IPS-18c (cell line): ENCODE results near the gene E4F1.

Experiments
- H3K4me3 ChIP-seq: 2 replicates; pipeline ENCODE4 v1.7.0; 2013; ENCODE audit warnings: low read depth, mild to moderate bottlenecking, low read length, moderate library complexity; ENCODE audit not compliant: insufficient read depth
- H3K9me3 ChIP-seq: one replicate; pipeline ENCODE4 v1.6.1; 2013; ENCODE audit warnings: mild to moderate bottlenecking, low read length, moderate library complexity; ENCODE audit not compliant: control insufficient read depth, insufficient read depth

Gene E4F1, protein sequence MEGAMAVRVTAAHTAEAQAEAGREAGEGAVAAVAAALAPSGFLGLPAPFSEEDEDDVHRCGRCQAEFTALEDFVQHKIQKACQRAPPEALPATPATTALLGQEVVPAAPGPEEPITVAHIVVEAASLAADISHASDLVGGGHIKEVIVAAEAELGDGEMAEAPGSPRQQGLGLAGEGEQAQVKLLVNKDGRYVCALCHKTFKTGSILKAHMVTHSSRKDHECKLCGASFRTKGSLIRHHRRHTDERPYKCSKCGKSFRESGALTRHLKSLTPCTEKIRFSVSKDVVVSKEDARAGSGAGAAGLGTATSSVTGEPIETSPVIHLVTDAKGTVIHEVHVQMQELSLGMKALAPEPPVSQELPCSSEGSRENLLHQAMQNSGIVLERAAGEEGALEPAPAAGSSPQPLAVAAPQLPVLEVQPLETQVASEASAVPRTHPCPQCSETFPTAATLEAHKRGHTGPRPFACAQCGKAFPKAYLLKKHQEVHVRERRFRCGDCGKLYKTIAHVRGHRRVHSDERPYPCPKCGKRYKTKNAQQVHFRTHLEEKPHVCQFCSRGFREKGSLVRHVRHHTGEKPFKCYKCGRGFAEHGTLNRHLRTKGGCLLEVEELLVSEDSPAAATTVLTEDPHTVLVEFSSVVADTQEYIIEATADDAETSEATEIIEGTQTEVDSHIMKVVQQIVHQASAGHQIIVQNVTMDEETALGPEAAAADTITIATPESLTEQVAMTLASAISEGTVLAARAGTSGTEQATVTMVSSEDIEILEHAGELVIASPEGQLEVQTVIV

DNA sequence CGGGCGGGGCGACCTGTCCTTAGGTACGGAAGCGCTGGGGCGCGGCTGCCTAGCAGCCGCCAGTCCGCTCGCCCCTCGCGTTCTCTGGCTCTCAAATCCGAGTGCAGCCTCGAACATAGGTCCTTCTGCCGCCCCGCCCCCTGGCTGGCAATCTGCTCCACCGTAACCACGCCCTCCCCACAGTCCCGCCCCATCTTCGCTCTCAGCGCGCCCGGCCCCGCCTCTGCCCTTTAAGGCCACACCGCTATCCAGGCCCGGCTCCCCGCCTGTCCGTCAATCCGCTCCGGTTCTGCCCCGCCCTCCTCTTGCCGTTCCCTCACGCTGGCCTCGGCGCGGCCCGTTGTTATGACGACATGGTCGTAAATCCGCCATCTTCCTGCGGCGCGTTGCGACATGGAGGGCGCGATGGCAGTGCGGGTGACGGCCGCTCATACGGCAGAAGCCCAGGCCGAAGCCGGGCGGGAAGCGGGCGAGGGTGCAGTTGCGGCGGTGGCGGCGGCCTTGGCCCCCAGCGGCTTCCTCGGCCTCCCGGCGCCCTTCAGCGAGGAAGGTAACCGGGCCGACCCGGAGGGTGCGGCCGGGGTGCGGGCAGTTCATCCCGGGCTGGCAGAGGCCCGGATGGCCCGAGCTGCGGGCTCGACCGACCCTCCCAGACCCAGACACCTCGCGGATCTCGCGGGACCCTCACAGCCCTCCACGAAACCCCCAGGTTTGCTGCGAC is at the start of gene E4F1:
Gene E4F1, plus strand, starts transcription at position 371 of the 721 bp plus-strand sequence. Its CDS starts 23 bp downstream, at position 394.
- Histone ChIP-seq H3K4me3 (peak within 1 kb of the TSS; percentile 87), H3K9me3 (no peaks in the 10 kb centered on the region)

DNA sequence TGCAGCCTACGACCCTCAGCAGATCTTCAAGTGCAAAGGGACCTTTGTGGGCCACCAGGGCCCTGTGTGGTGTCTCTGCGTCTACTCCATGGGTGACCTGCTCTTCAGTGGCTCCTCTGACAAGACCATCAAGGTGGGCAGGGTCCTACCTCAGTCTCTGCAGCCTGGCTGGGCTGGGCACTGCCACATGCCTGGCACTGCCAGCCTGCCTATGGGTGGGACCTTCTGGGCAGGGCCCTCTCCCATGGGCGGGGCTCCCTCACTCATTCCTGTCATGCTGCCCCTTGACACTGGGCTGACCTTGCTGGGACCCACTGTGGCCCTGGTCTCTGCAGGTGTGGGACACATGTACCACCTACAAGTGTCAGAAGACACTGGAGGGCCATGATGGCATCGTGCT is 49.5 kb upstream of the E4F1 start:
- Histone ChIP-seq H3K4me3 (no peak overlapping the region), H3K9me3 (no peaks in the 10 kb centered on the region)

DNA sequence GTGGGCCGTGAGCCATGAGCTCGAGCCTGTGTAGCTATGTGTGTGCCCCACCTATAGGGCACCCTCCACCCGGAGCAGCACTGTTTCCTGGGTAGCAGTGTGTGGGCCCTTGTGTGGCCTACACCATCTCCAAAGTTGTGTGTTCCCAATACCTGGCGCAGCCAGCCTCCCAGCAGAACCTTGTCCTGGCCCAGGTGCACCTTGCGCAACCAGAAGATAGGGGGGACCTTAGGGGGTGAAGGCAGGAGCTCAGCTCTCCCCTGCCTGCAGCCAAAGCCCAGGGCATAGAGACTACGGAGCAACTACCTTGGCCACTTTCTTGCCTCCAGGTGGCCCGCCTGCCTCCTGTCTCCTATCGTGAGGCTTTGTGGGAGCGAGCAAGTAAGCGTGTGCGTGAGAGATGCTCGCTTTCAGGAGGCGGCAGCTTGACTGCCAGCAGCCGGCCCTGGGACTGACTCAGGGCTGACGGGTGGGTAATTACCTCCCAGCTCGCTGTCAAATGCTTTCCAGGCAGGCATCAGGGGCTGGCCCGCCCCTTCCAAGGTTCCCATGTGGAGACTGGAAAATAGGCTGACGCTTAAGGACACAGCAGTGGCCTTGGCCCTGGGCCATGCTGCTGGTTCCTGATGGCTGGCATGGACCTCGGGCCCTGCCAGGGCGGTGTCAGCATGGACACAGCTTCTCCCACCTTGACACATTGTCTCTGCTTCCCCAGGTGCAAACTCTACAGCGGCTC is 48.8 kb upstream of the E4F1 start:
- Histone ChIP-seq H3K4me3 (no peak overlapping the region), H3K9me3 (no peaks in the 10 kb centered on the region)

DNA sequence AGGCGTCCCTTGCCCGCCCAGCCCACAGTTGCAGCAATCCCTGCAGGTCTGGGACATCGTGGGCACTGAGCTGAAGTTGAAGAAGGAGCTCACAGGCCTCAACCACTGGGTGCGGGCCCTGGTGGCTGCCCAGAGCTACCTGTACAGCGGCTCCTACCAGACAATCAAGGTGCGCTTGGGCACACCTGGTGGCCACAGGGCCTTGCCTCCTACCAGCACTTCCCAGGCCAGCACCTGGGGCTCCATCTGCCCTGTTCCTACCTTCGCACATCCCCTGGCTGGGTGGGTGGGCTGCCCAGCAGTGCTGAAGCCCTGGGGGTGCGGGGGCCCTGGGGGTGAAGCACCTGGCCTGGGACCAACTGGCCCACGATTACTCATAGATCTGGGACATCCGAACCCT is 47.9 kb upstream of the E4F1 start:
- no peaks in the 10 kb centered on the region for H3K9me3 ChIP-seq
- no peak overlapping the region for H3K4me3 ChIP-seq

DNA sequence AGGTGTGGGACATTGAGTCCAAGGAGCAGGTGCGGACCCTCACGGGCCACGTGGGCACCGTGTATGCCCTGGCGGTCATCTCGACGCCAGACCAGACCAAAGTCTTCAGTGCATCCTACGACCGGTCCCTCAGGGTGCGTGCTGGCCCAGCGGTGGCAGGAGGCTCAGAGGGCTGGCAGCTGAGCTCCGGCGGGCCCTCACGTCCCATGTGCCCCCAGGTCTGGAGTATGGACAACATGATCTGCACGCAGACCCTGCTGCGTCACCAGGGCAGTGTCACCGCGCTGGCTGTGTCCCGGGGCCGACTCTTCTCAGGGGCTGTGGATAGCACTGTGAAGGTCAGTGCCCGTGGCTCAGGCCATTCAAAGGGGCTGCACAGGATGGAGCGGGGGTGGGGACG is 47.3 kb upstream of the E4F1 start:
- Histone ChIP-seq H3K4me3 (no peak overlapping the region), H3K9me3 (no peaks in the 10 kb centered on the region)

DNA sequence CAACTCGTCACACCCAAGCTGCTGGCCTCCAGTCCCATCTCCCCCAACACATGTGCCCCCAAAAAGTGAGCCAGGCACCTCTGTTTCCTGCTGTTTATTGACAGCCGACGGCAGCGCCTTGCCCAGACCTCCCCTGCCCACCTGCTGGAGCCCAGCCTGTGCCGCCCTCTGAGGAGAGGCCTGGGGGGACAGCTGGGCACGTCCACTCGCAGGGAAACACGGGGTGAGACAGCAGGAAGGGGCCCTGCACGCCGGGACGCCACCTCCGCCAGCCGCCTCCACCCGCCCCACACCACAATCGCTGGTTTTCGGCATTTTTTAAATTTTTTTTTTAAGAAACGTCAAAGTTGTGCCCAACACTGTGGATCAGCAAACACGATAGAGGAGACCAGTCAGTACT is 46.3 kb upstream of the E4F1 start:
- H3K9me3 ChIP-seq = no peaks in the 10 kb centered on the region
- H3K4me3 ChIP-seq = no peak overlapping the region

DNA sequence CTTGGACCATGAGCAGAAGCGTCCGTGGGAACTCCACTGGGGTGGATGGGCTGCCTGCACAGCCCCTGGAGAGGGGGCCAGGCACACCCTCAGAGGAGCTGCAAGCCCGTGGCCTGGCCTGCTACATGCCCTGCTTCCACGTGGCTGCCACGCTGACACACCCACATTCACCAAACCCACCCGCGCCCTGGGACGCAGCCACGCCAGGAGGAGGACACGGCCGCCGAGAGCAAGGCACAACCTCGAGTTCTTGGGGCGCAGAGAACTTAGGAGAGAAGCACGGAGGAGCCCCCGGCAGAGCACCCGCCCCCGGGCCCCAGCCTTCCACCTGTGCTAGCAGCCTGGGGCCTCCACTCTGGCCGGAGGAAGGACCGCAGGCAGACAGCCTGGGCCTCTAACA is 45.8 kb upstream of the E4F1 start:
- Histone ChIP-seq H3K4me3 (no peak overlapping the region), H3K9me3 (no peaks in the 10 kb centered on the region)

DNA sequence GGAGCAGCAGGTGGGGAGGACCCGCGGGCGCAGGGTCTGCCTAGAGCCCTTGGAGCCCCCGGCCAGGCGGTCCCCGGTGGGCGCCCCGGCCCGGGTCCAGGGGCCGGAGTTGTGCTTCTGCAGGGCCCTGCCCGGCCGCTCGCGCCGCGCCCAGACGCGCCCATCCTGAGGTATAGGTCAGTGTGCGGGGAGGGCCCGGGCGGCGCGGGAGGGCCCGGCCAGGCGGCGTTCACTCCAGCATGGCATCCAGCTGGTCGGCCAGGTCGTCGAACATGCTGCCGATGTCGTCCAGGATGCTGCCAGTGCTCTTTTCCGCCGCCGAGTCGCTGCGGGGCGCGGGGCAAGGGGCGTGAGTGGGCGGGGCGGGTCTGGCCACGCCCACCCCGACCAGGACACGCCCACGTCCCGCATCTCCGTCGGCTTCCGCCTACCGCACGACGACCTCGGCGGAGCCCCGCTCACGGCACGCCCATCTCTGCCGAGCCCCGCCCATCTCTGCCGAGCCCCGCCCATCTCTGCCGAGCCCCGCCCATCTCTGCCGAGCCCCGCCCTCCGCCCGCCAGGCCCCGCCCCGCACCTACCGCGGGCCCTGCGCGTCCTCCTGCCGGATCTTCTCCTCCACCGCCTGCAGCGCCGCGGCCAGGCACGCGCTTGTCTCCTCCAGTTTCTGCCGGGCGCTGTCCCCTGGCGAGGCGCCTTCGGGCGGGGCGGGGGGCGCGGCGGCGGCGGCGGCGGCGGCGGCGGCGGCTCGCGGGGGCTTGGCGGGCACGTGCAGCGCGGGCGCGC is 44.9 kb upstream of the E4F1 start:
- Histone ChIP-seq H3K9me3 (no peaks in the 10 kb centered on the region), H3K4me3 (no peak overlapping the region)

DNA sequence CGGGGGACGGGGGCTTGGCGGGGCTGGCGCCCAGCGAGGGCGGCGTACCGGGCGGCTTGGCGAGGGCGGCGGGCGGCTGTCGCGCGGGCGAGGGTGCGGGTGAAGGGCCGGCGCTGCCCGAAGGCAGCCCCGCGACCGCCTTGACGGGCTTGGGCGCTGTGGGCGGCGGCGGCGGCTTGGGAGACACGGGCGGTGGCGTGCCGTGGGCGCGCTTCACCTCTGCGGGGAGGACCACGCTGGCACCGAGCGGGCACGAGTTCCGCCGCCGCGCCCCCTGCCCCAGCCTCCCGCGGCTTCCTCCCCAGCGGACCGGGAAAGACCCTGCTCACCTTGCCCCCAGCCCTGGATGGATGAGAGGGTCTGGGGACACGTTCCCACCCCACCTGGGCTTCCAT is 44.3 kb upstream of the E4F1 start:
- H3K4me3 ChIP-seq = no peak overlapping the region; the same call in 1 of the 2 replicates
- H3K9me3 ChIP-seq = no peaks in the 10 kb centered on the region

DNA sequence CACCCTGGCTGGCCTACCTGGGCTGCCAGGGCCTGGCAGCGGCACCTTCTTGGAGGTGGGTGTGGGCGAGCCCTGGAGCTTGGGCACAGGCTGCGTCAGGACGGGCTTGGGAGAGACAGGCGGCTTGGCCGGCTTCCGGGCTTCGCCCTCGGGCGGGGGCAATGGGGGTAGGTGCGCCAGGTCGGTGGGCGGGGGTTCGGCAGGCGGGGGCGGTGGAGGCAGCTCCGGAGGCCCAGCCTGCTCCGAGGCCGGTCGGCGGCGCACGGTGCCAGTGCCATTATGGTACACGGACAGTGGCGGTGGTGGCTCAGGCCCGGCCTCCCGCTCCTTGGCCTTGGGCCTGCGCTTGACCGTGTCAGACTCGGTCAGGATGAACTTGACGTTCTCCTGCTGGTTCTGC is 43.8 kb upstream of the E4F1 start:
- H3K9me3 ChIP-seq = no peaks in the 10 kb centered on the region
- H3K4me3 ChIP-seq = no peak overlapping the region; the same call in 1 of the 2 replicates

DNA sequence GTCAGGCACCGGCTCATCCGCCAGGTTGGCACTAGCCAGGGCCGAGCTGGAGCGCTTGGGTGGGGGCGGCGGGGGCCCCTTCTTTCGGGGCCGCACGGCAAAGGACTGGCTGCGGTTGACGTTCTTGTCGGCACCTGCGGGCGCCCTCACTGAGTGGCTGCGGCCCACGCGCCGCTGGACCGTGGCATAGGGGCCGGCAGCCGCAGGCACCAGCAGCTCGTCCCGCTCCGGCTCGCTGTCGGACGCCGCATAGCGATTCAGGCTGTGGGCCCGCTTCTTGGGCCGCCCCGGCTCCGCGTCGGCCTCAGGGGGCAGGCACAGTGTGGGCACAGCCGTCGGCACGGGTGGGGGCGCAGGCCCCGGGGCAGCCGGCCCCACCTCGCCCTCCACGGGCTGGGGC is 42.9 kb upstream of the E4F1 start:
- Histone ChIP-seq H3K9me3 (no peaks in the 10 kb centered on the region), H3K4me3 (no peak overlapping the region)

DNA sequence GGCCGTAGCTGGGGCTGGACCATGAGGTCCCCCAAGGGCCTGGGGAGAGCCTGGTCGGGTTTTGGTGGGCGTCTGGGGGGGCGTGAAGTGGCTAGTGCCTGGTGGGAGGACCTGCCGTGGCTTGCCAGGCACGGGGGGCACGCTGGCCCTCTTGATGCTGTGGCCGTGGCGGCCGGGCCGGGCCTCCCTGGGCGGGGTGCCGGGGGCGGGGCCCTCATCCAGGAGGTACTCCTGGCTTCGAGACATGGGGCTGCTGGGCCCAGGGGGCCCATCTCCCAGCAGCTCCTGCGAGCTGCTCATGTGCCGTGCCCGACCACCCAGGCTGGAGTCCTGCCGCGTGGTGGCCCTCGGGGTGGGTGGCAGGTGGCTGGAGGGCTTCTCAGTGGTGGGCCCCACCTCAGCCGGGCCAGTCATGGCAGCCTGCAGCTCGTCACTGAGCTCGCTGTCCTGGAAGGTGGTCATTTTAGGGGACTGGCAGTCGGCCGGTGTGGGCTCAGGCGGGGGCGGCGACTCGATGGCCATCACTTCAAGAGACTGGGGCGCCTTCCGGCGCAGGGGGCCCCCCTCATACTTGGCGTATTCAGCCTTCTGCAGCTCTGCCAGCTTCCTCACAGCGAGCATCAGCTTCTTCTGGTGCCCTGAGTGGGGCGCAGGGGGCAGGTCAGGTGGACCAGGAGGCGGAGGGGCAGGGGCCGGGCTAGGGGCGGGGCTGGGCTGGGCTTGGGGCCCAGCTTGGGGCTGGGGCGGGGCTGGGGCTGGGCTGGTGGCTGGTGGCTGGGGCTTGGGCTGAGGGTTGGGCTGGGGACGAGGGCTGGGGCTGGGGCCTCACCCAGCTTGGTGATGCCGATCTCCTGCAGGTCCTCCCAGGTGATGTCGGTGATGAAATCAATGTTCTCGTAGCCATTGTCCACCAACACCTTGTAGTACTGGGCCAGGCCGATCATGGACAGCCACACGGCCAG is 42.1 kb upstream of the E4F1 start:
- H3K4me3 ChIP-seq = no peak overlapping the region
- no peaks in the 10 kb centered on the region for H3K9me3 ChIP-seq

DNA sequence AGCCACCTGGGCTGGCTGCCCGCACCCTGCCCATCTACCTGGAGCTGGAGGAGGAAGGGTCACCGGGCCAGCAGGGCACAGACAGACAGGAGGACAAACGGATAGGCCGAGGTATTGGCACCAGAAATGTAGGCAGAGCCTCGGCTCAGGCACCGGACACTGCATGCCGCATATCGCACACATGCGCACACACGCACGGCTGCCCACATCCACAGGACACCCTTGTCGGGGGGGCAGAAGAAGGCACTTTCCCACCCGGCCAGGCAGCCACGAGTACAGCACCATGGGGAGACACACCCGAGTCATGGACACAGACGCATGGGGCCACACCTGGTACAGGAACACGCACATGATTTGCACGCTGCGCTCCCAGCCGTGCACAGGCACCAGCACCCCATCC is 41.4 kb upstream of the E4F1 start:
- no peak overlapping the region for H3K4me3 ChIP-seq
- H3K9me3 ChIP-seq = no peaks in the 10 kb centered on the region

DNA sequence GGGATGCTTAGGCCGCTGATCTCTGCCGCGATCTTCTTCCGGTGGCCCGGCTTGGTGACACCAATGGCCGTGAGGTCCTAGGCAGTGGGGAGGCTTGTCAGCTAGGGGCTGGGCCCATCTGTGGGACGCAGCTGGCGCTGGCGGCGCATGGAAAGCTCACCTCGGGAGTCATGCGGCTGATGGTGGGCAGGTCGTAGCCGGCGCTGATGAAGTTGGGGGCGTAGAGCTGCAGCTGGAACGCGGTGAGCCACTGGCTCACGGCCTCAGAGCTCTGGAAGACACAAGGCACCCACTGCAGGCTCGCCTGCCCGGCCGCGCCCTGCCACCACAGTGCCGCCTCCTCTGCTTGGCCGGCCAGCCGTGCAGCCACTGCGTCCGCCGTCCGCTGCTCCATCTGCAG is 39.7 kb upstream of the E4F1 start:
- Histone ChIP-seq H3K4me3 (no peak overlapping the region), H3K9me3 (no peaks in the 10 kb centered on the region)

DNA sequence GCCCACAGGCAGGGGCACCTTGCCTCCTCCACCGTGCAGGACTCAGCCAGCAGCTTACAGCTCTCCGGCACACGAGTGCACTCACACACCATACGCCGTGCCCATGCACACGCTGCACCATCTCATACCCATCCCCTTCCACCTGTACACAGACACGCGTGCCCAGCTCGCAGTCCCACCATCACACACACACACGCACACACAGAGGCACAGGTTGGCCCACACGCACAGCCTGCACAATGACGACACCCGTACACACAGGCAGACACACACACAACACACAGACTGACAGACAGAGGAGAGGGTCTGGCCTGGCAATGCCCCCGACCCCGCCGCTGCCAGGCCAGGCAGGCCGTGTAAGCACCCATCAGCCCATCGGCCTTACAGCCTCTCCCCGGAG is 39.0 kb upstream of the E4F1 start:
- no peaks in the 10 kb centered on the region for H3K9me3 ChIP-seq

DNA sequence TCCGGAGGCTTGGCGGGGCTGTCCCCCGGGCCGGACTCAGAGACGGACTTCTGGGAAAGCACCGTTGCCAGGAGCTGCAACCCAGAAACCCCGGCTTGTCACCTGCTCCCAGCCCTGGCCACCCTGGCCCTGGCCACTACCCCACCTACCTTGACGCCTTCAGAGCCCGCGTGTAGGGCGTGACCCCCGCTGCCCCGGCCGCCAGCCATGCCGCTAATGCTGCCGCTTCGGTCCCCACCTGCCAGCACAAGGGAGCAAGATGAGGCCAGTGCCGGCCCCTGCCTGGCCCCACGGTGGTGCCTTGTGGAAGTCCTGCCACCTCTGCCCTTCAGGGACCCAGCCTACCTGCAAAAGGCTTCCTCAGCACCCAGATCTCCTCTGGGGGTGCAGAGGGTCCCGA is 38.4 kb upstream of the E4F1 start:
- Histone ChIP-seq H3K4me3 (no peak overlapping the region), H3K9me3 (no peaks in the 10 kb centered on the region)

More for the DNA sequence above, 39.0 kb upstream of the E4F1 start:
- H3K4me3 ChIP-seq = no peak overlapping the region
